ENCODE measurements around the gene FBXO36.
"Not testable (repeated sequence)": the region's sequence is repeated elsewhere in the genome, so short reads cannot be mapped to it uniquely, and the experiment has no call there.

The FBXO36 gene

GRCh38 chr2:229955663-229956062, 33.4 kb downstream of the FBXO36 start:
- Histone ChIP-seq H2AFZ (ENCODE audit: low read depth) (no peak overlapping the region), H3K36me3 (ENCODE audit: insufficient read depth) (no peaks in the 10 kb centered on the region), H3K4me2 (no peak overlapping the region), H3K27me3 (ENCODE audit: insufficient read depth, low read depth) (no peaks in the 10 kb centered on the region), H3K27ac (no peak overlapping the region), H3K79me2 (ENCODE audit: insufficient read depth, low read depth) (no peaks in the 10 kb centered on the region), H3K4me3 (IDR thresholded peaks at IDR 0.05; ENCODE audit: insufficient read depth, low read depth, low read length) (no peak overlapping the region), H4K20me1 (ENCODE audit: insufficient read depth) (no peaks in the 10 kb centered on the region), H3K4me1 (ENCODE audit: low read depth, poor library complexity, severe bottlenecking) (no peaks in the 10 kb centered on the region), H3K9ac (no peak overlapping the region)
- TF ChIP-seq CTCF (conservative IDR thresholded peaks at IDR 0.05; ENCODE audit: low read depth, low read length) = no peak

GRCh38 chr2:229956491-229956890, 34.2 kb downstream of the FBXO36 start:
- Histone ChIP-seq H3K36me3 (ENCODE audit: insufficient read depth) (no peaks in the 10 kb centered on the region), H3K4me1 (ENCODE audit: low read depth, poor library complexity, severe bottlenecking) (no peaks in the 10 kb centered on the region), H2AFZ (ENCODE audit: low read depth) (no peak overlapping the region), H3K4me2 (no peak overlapping the region), H3K9ac (no peak overlapping the region), H4K20me1 (ENCODE audit: insufficient read depth) (no peaks in the 10 kb centered on the region), H3K79me2 (ENCODE audit: insufficient read depth, low read depth) (no peaks in the 10 kb centered on the region), H3K27me3 (ENCODE audit: insufficient read depth, low read depth) (no peaks in the 10 kb centered on the region), H3K4me3 (IDR thresholded peaks at IDR 0.05; ENCODE audit: insufficient read depth, low read depth, low read length) (no peak overlapping the region), H3K27ac (no peak overlapping the region)
- TF ChIP-seq CTCF (conservative IDR thresholded peaks at IDR 0.05; ENCODE audit: low read depth, low read length) = no peak

- H3K9ac ChIP-seq; H3K4me2 ChIP-seq; H3K79me2 ChIP-seq (ENCODE audit: insufficient read depth, low read depth); H3K4me1 ChIP-seq (ENCODE audit: low read depth, poor library complexity, severe bottlenecking); H3K4me3 ChIP-seq (IDR thresholded peaks at IDR 0.05; ENCODE audit: insufficient read depth, low read depth, low read length); H3K27ac ChIP-seq; H3K27me3 ChIP-seq (ENCODE audit: insufficient read depth, low read depth); H3K36me3 ChIP-seq (ENCODE audit: insufficient read depth); H2AFZ ChIP-seq (ENCODE audit: low read depth); H4K20me1 ChIP-seq (ENCODE audit: insufficient read depth): not testable (repeated sequence)
These were observed 41.3 kb downstream of the FBXO36 start for GRCh38 chr2:229963596-229963995.

GRCh38 chr2:229969921-229970320, 47.6 kb downstream of the FBXO36 start:
- no peaks in the 10 kb centered on the region for H3K79me2 ChIP-seq (ENCODE audit: insufficient read depth, low read depth)
- H3K27ac ChIP-seq = no peak overlapping the region
- H3K4me2 ChIP-seq = no peak overlapping the region
- H3K9ac ChIP-seq = no peak overlapping the region
- no peaks in the 10 kb centered on the region for H3K27me3 ChIP-seq (ENCODE audit: insufficient read depth, low read depth)
- no peak overlapping the region for H2AFZ ChIP-seq (ENCODE audit: low read depth)
- no peaks in the 10 kb centered on the region for H4K20me1 ChIP-seq (ENCODE audit: insufficient read depth)
- TF ChIP-seq CTCF (conservative IDR thresholded peaks at IDR 0.05; ENCODE audit: low read depth, low read length) = no peak
- H3K36me3 ChIP-seq (ENCODE audit: insufficient read depth) = no peaks in the 10 kb centered on the region
- H3K4me1 ChIP-seq (ENCODE audit: low read depth, poor library complexity, severe bottlenecking) = no peaks in the 10 kb centered on the region
- H3K4me3 ChIP-seq (IDR thresholded peaks at IDR 0.05; ENCODE audit: insufficient read depth, low read depth, low read length) = no peak overlapping the region

- H4K20me1 ChIP-seq (ENCODE audit: insufficient read depth) = no peaks in the 10 kb centered on the region
- H3K36me3 ChIP-seq (ENCODE audit: insufficient read depth) = no peaks in the 10 kb centered on the region
- no peak for TF ChIP-seq CTCF (conservative IDR thresholded peaks at IDR 0.05; ENCODE audit: low read depth, low read length)
- H3K4me2 ChIP-seq = no peak overlapping the region
- no peak overlapping the region for H3K27ac ChIP-seq
- no peaks in the 10 kb centered on the region for H3K79me2 ChIP-seq (ENCODE audit: insufficient read depth, low read depth)
- H2AFZ ChIP-seq (ENCODE audit: low read depth) = no peak overlapping the region
- no peaks in the 10 kb centered on the region for H3K27me3 ChIP-seq (ENCODE audit: insufficient read depth, low read depth)
- no peaks in the 10 kb centered on the region for H3K4me1 ChIP-seq (ENCODE audit: low read depth, poor library complexity, severe bottlenecking)
- H3K9ac ChIP-seq = no peak overlapping the region
- no peak overlapping the region for H3K4me3 ChIP-seq (IDR thresholded peaks at IDR 0.05; ENCODE audit: insufficient read depth, low read depth, low read length)
These were observed 48.1 kb downstream of the FBXO36 start for GRCh38 chr2:229970406-229970805.

All from KMS-11 (cell line).